NCI-H446 (cell line): Measurements from ENCODE around the gene MED13L.

Experiments
- DNase-seq, 2 experiments: peaks; one replicate each; lab custom pipeline; 2025; lab: John Stamatoyannopoulos, UW

MED13L gene

DNA sequence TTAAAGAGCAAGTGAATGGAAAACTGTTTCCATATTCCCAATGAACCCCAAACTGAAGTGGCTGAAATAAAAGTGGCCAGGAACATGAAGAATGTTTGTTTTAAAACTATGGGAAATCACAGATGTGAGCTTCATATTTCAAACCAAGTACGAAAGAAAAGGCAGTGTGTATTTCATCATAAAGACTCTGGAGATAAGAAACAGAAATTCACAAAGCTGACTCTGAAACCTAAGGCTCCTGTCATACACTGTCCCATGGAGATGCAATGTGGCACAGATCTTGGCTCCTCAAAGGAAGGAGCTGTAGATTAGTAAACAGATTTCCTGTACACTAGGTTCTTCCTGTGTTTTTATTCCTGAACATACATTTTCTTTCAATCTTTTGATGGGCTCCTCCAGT is 304.4 kb downstream of the MED13L start:
- no peak for DNase-seq

DNA sequence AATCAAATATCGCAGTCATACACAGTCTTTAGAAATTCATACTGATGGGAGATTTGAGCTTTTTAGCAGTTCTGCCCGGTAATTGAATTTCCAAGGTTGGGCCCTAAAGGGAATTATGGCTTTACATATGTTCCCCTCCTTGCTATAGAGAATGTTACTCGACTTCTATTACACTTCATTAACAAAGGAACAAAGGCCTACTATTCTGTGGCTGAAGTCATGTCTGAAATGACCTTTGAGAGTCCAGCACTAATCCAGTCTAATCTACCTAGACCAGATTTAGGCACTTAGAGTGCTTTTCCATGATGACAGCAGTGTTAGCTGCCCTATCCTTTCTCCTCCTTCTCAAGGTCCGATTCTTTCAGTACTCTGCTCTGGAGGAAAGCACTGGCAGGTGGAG is 305.3 kb downstream of the MED13L start:
- DNase-seq, result no peak

DNA sequence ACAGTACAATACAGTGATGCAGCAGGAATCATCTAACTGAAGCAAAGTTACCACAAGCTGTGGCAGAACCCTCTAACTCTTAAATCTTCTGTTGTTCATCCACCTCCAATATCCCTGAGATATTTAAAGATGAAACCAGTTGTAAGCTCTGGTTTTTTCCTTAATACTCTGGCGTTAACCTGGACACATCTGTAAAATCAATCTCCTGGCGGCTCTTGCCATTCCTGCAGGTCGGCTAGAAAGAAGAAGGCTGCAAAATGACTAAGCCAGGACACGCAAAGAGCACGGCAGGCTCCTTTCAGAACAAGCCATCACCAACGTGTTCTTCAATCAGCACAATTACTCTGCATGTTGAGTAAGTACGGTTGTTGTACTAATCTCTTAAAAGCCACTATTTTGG is 309.3 kb downstream of the MED13L start:
- no peak for DNase-seq

DNA sequence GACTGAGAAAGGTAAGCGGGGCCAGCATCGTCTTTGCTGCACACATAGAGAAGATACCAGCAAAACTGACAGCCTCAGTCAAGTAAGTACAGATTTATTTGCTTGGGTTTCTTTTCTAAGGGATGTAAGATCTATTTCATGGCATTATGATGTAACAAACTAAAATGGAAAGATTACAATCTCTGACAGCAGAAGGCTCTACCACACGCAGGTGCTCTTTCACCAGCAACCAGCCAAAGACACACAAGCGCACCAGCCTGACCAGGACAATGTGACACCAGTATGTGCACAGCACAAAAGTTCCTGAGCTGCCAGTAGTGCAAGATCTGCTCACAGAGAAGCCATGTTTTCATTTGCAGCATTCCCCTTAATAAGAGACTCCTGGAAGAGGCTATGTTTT is 311.1 kb downstream of the MED13L start:
- DNase-seq, result no peak

DNA sequence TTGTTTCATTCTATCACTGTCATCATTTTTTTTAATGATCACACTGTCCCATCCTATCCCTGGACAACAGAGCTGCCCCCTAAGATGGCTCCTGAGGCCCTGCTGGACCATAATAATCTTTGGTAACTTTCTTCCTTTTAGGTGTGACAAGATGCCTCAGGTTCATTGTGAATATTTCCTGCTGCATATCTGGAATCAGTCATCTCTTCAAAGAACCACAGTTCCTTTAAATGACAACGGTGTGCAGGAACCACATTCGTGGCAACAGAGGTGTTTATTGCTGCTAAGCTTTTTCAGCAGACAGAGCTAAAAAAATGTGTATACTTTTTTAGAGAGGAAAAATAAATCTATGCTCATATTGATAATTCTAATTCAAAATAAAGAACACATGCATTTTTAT is 312.9 kb downstream of the MED13L start:
- no peak for DNase-seq

DNA sequence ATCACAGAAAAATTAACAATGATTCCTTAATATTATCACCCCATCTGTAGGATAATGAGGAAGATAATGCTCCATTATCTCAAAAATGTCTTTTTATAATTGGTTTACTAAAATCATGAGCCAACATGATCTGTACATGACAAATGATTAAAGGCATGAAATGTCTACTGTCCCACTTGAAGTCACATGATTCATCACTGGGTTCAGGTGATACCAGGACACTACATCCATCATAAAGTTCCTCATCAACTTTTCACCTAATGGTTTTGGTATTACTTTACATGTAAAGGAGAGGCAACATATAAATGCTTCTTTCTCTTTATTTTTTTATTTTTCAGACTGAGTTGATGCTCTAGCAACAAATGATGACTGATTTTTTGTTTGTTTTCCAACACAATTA is 313.3 kb downstream of the MED13L start:
- DNase-seq, result no peak

DNA sequence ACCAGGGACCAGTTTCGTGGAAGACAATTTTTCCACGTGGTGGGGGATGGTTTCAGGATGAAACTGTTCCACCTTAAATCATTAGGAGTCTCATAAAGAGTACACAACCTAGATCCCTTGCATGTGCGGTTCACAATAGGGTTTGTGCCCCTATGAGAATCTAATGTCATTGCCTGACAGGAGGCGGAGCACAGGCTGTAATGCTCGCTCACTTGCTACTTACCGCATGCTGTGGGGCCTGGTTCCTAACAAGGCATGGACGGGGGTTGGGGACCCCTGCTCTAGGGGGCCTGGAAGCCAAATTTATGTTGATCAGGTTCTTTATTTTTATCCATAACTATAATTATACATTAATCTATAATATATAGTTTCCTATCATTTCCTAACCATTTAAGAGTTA is 315.3 kb downstream of the MED13L start:
- no peak for DNase-seq

DNA sequence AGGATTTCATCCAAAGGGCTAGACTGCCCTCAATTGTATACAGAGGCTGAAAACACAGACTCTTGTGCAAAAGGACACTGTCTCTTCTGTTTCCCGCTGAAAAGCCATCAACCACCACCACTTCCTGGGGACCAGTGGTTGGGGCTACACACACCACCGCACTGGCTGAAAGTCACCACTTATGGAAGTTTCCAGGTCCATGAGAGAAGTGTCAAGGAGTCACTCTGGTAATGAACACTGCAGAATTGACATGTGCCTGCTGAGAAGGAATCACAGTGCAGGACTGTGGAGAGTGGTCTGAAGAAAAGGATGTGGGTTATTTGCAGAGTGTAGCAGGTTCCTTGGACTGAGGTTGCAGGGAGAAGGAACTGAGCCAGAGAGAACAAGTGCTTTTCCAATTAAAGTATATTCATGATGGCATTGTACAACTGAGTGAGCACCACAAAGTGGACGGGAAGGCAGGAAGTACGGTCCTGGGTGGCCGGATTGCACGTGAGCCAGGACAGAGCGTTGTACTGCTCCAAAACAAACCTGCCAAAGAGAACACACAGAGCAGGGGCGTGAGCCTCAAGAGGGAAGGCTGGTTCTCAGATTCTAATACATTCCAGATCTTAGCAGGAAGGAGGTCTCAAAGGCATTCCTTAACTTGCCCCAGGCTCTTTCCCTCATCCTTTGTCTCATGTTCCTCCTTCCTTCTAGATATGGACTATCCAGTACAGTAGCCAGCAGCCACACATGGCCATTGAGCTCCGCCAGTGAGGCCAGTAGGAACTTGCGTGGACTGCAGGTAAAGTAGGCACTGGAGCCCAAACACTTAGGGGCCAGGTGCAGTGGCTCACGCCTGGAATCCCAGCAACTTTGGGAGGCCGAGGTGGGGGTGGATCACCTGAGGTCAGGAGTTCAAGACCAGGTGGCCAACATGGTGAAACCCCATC is 316.4 kb downstream of the MED13L start:
- no peak for DNase-seq

DNA sequence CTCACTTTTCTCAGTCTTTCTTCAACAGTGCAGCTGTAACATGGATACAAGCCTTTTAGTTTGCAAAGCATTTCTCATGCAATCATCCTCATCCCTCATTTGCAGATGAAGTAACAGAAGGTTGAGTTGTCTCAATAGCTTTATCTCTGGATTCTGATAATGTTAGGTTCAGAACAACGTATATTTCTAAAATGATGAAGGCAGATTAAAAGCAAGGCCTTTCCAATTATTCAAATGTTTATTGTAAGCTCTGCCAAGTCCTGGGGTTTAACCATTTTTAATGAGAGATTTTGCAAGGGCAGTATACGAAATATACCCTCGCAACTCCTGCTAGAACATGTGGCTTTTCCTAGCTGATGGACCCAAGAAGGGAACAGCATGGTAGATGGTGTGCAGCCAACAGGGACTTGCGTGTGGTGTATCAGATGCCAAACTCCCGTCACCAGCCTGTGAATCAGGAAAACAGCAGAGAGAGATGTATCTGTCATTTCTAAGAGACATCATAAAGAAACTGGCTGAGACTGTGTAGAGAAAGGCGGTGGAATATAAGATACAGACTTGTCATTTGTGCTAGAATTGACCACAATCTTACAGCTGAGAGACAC is 319.7 kb downstream of the MED13L start:
- DNase-seq, result peak; percentile 30 to 48

DNA sequence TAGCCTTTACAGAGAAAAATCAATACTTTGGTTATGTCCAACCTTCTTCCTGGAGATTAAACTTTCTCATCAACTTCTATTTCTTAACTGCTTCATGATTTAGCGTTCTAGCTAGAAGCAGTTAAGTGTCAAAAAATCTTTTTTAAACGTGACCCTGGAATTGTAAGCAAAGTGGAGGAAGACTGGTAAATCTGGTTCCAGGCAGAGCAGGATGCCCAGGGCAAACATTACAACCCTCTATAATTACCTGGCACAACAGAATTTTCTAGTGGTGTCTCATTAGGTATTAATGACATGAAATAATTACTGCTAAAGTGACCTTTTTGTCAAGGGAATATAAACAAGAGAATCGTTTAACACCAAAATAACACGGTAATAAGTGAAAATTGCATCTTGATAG is 320.8 kb downstream of the MED13L start:
- no peak for DNase-seq

DNA sequence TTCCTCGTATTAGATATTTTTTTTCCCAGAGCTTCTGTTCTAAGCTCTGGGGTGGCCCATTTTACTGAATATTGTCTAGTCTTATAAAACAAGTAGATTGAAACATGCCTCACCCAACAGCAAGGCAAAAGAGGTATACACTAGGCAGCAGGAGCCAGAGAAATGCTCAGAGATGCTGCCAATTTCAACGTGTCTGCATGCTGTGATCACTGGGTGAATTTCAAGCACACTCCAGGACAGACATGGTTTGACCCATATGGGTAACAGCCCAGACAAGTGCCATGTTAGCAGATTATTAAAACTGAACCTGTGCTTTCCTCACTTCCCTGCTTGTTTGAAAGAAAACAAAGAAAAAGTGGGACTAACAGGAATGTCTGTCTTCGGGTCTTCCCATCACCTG is 321.3 kb downstream of the MED13L start:
- peak in 1 of 2 experiments; percentile 22 for DNase-seq

DNA sequence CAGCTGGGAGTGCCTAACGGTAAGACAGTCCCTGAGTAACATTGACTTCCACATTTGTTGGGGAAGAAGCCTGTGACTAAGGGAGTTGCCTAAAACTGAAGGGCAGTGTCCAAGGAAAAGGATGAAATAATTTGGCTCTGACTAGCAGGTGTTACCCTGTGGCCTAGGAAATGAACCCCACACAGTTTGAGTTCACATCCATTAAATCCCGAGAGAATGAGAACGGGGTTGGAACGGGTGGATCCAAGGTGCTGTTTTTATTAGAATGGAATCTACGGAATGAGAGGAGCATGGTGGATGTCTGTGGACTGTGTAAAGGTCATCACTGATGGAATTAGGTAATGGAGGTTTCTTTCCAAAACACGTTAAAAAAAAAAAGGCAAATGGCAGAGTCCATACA is 324.0 kb downstream of the MED13L start:
- no peak for DNase-seq

DNA sequence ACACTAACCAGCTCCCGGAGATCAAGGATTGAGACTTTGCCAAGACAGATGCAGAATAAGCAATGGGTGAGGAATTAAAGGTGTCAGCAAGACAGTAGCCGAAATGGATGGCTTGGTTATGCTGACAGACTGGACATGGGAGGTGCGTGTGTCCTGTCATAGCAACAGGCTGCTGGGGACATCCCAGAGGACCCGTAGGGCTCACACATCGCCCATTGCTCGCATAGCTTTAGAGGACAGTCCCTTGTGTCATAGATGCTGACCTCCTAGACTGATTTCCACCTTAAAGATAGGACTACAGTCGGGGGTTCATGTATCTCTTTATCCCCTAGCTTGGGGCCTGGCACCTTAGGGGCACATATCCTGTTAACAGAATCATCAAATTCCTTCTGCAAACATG is 324.5 kb downstream of the MED13L start:
- DNase-seq, result no peak

DNA sequence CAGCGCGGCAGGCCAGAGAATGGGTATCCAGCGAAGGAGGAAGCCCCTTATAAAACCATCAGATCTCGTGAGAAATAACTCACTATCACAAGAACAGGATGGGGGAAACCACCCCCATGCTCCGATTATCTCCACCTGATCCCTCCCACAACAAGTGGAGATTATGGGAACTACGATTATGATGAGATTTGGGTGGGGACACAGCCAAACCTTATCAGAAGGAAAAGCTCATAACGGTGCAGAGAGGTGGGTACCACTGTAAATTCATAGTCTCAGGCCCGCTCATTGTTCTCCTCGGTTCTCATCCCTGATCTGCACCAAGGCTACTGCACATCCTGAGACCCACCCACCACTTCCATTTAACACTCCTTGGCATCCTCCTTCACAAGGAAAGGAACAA is 326.5 kb downstream of the MED13L start:
- DNase-seq, result no peak

DNA sequence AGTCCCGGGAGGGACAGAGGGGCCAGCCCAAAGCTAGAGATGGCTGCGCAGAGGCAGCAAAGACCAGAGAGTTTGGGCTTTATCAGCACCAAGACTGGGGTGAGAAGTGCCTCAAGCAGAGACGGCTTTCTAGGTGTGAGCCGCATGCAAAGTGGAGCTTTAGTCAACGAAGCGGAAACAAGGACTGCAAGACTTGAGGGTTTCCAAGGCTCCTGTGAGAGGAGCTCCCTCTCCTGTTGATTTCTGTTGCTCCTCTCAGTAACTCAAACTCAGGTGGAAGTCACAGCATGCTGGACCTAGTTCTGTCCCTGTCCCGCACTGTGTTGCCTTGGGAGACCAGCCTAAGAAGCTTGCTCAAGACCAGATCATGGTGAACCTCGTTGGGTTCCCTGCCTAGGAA is 327.8 kb downstream of the MED13L start:
- no peak for DNase-seq

DNA sequence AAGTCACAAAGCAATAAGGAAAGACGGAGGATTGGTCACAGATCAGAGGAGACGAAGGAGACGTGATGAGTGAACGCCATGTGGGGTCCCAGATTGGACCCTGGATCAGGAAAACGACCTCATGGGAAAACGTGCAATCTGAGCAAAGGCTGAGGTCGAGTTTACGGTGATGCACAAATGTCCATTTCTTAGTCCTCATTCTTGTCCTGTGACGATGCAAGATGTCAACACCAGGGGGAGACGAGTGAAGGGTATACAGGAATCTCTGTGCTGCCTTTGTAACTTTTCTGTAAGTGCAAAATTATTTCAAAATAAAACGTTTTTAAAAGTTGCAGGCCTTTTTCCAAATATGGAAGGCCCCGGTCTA is 329.8 kb downstream of the MED13L start:
- DNase-seq, result no peak

DNA sequence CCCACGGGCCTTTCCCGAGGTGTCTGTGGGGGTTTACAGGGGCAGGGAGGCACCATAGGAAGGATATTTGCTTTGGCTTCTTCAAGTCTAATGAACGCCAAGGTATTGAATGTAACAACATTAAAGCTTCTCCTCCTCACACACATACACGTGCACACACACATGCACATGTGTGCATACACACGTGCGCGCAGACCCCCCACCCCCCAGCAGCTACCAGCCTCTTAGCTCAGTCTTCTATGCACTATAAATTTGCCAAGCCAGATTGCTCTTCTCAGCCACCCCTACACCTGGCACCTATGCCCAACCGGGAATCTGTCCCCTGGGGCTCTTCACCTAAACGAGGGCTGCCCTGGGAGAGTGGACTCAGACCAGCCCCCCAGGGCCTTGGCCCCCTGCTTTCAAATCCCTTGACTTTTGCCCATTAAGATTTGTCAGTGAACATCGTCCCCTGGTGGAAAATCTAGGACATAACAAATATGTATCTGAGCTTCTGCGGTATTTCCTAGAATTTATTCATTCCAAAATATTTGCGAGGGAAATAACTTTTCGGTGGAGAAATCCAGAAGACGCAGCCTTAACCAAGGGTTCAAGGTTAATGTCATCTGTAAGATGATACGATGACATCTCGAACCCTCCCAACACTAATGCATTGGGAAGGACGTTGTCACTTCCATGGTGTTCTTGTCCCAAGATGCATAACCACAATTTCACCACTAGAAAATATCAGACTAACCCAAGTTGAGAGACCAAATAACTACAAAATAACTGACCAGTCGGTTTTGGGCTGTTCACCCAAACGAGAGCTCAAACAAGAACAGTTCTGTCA is 330.4 kb downstream of the MED13L start:
- no peak for DNase-seq

DNA sequence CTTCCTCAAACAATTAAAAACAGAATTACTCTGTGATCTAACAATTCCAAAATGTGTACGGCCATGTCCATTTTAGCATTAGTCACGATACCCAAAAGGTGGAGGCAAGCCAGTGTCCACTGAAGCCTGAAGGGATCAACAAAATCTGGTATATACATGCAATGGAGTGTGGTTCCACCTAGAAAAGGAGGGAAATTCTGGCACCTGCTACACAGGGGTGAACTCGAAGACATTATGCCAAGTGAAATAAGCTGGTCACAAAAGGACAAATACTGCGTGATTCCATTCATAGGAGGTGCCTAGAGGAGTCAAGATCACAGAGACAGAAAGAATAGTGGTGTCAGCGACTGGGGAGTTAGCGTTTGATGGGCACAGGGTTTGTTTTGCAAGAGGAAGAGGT is 331.4 kb downstream of the MED13L start:
- DNase-seq, result peak in 1 of 2 experiments; percentile 12

DNA sequence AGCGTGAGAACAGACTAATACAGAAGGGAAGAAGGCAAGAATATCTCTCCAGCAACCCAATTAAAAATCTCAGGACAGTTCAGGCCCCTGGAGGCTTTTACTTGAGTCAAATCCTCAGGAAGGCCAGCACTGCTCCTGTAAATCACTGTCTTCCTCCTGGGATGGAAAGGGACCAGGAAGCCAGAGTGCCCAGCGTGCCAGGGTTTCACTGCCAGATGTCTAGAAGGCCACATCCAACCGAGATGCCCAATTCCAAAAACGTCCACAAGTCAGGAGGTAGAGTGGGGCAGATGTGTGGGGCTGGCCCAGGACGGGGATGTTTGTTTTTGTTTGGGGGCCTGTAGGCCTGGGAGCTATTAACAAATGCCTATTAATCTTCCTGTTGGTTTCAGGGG is 332.0 kb downstream of the MED13L start:
- peak; percentile 19 to 52 for DNase-seq

DNA sequence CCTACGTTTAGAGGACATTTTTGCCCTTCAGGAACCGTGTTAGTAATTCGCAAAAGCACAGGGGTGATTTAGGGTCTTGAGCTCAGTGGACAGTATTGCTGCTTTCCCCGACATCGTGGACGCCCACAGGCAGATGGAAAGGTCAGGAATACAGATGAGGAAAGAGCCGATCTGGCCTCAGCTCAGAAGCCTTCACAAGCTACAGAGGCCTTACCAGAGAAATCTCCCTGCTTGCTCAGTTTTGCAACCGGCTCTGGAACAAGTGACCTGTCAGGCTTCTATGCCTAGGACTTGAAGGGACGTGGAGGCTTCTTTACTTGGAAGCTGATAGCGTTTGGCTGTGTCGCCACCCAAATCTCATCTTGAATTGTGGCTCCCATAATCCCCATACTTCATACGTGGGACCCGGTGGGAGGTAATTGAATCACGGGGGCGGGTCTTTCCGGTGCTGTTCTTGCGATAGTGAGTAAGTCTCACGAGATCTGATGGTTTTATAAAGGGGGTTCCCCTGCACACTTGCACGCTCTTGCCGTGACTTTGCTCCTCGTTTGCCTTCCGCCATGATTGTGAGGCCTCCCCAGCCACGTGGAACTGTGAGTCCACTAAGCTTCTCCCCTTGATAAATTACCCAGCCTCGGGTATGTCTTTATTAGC is 332.5 kb downstream of the MED13L start:
- DNase-seq, result no peak

DNA sequence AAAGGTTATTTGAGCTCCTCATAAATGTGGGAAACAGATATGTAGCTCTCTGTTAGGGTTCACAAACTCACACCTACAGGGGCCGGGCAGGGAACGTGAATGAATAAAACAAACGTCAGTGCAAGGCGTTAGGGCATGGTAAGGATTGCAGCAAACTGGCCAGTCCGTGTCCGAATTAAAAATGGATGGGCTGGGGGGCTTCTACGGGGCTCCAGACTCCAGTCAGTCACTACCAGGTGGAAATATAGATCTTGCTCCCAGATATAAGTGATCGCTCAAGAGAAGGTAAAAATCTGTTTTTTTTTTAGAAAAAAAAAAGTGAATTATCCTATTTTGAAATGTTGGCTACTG is 333.1 kb downstream of the MED13L start:
- DNase-seq, result no peak

DNA sequence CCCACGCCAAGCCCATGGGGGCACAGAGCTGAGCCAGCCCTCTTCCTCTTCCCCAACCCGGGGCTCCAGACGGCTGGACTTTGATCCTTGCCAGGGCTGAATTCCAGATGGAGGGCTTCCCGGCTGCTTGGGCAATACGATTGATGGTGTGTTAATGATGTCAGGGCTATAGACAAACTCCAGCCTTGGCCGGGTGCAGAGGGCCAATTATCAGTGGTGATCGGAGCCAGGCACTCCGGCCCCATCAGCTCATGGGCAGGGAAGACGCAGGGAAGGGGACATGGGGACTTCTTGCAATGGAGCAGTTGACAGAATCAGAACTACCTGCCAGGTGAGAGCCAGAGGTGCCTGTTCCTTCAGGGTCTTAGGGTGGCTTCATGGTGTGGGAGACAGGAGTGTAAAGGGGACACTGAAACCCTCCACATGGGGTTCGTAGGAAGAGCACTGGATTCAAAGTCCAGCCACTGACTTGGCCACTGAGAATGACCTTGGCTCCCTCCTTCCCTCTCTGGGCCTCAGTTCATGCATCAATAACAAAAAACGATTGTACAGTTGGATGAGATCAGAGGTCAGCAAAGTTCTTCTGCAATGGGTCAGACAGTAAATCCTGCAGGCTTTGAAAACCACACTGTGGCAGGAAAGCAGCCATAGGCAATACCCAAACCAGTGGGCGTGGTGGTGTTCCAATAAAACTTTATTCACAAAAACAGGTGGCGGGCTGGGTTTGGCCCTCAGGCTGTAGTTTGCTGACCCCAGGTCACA is 333.7 kb downstream of the MED13L start:
- peak; percentile 52 to 78 for DNase-seq
